Endodermal cell (in vitro differentiated cells): ENCODE measurements around the gene CHAT. TPM values are rescaled to one million over a fixed set of nuclear protein-coding genes. Genes with fewer than 3 reads are reported as not detected.

ENCODE experiments used
- DNase-seq: peaks from one replicate; pipeline ENCODE4 v3.0.0-alpha.2; 2017
- H3K27ac ChIP-seq: 2 replicates; pipeline ENCODE4 v1.5.1; 2013; ENCODE audit warnings: mild to moderate bottlenecking, low read depth, low read length, moderate library complexity
- H3K27me3 ChIP-seq: 2 replicates; pipeline ENCODE4 v1.6.1; 2013; ENCODE audit warnings: mild to moderate bottlenecking, low read length, moderate library complexity; ENCODE audit not compliant: insufficient read depth, control insufficient read depth, poor library complexity, severe bottlenecking
- H3K36me3 ChIP-seq: 2 replicates; pipeline ENCODE4 v1.7.0; 2013; ENCODE audit warnings: mild to moderate bottlenecking, low read length, moderate library complexity; ENCODE audit not compliant: control insufficient read depth, insufficient read depth
- H3K4me1 ChIP-seq: one replicate; pipeline ENCODE4 v1.7.0; 2013; ENCODE audit warnings: low read length; ENCODE audit not compliant: control insufficient read depth, insufficient read depth
- H3K4me3 ChIP-seq: 2 replicates; pipeline ENCODE4 v1.5.1; 2013; ENCODE audit warnings: mild to moderate bottlenecking, low read length, moderate library complexity
- H3K9ac ChIP-seq: 2 replicates; pipeline ENCODE4 v1.6.1; 2013; ENCODE audit warnings: mild to moderate bottlenecking, low read length, moderate library complexity; ENCODE audit not compliant: poor library complexity, severe bottlenecking; ENCODE audit errors: extremely low read depth
- H3K9me3 ChIP-seq: 2 replicates; pipeline ENCODE4 v1.6.1; 2013; ENCODE audit warnings: mild to moderate bottlenecking, low read length, moderate library complexity; ENCODE audit not compliant: control insufficient read depth
- H3K27ac Mint-ChIP-seq: 2 replicates; pipeline ENCODE4 v1.8.0; 2020; ENCODE audit warnings: mixed read lengths
- H3K27me3 Mint-ChIP-seq: 2 replicates; pipeline ENCODE4 v1.8.0; 2021; ENCODE audit warnings: mild to moderate bottlenecking, mixed read lengths; ENCODE audit not compliant: insufficient read depth
- H3K36me3 Mint-ChIP-seq: 2 replicates; pipeline ENCODE4 v1.8.0; 2020; ENCODE audit warnings: low read depth, mixed read lengths
- H3K4me1 Mint-ChIP-seq: 2 replicates; pipeline ENCODE4 v1.8.0; 2020; ENCODE audit warnings: mixed read lengths
- H3K4me3 Mint-ChIP-seq: 2 replicates; pipeline ENCODE4 v1.8.0; 2020; ENCODE audit warnings: mild to moderate bottlenecking, moderate library complexity, mixed read lengths
- H3K9me3 Mint-ChIP-seq: 2 replicates; pipeline ENCODE4 v1.8.0; 2020; ENCODE audit warnings: mild to moderate bottlenecking, mixed read lengths
- WGBS, 2 experiments: methylation state at CpG; one replicate each; pipeline versions ENCODE4 v1.1.5 to v1.1.7; 2013; ENCODE audit warnings: missing lambda C conversion rate in 2 of 2, mixed read lengths in 1 of 2; ENCODE audit not compliant: insufficient coverage in 1 of 2, insufficient read length in 1 of 2; 5-methylcytosine and 5-hydroxymethylcytosine counted together
- total RNA-seq, 2 donors: library from RNA; stranded (reverse); fragmentation: NEBNext Ultra II Directional in 1 of 2; extraction: Animal tissue kit (Norgen Biotek cat#: 25700) in 1 of 2; gene quantifications; 2 replicates in 1 of 2; 3 replicates in 1 of 2; pipeline ENCODE4 v1.2.1, GENCODE V29; 2021
- TF ChIP-seq, protein P1 (sequence below): fragments of 200-600 bp; sonication (generic); conservative IDR thresholded peaks from 2 replicates; pipeline ENCODE4 v1.5.0; 2021; ENCODE audit warnings: antibody characterized with exemption, mild to moderate bottlenecking

CHAT gene
- total RNA-seq, 2 donors from 2014 or later = not detected

DNA sequence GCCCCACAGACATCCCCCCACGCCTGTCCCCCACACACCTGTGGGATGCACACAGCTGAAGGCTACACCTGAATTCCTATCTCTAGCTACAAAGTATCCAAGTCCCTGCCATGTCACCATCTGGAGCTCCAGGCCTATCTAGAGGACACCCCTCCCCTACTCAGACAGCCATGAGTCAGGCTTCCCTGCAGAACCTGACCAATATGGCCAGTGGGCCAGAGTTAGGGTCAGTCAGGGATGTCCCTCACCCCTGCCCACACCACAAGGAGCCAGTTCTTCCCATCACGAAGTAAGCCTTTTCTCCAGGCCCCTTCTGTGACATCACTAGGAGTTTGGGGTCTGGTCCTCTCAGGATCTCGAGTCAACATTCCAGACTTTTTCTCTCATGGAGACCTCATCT lies 14.3 kb upstream of the CHAT start:
- Histone ChIP-seq H3K9ac (no peak overlapping the region), H3K9me3 (no peaks in the 10 kb centered on the region), H3K27ac (no peak overlapping the region), H3K4me3 (no peak overlapping the region), H3K36me3 (no peaks in the 10 kb centered on the region), H3K27me3 (peaks cover 35% of the 10 kb centered on the region), H3K4me1 (no peaks in the 10 kb centered on the region)
- Mint-ChIP-seq H3K4me3 (no peak overlapping the region), H3K27me3 (peaks cover 69% of the 10 kb centered on the region), H3K36me3 (no peaks in the 10 kb centered on the region), H3K27ac (no peak overlapping the region), H3K9me3 (no peaks in the 10 kb centered on the region), H3K4me1 (no peaks in the 10 kb centered on the region)
- 85 to 92% methylated on average over 2 to 3 of the region's 3 CpGs for WGBS, 2 experiments
- no peak for DNase-seq
- TF ChIP-seq, protein P1, sequence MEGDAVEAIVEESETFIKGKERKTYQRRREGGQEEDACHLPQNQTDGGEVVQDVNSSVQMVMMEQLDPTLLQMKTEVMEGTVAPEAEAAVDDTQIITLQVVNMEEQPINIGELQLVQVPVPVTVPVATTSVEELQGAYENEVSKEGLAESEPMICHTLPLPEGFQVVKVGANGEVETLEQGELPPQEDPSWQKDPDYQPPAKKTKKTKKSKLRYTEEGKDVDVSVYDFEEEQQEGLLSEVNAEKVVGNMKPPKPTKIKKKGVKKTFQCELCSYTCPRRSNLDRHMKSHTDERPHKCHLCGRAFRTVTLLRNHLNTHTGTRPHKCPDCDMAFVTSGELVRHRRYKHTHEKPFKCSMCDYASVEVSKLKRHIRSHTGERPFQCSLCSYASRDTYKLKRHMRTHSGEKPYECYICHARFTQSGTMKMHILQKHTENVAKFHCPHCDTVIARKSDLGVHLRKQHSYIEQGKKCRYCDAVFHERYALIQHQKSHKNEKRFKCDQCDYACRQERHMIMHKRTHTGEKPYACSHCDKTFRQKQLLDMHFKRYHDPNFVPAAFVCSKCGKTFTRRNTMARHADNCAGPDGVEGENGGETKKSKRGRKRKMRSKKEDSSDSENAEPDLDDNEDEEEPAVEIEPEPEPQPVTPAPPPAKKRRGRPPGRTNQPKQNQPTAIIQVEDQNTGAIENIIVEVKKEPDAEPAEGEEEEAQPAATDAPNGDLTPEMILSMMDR = no peak

DNA sequence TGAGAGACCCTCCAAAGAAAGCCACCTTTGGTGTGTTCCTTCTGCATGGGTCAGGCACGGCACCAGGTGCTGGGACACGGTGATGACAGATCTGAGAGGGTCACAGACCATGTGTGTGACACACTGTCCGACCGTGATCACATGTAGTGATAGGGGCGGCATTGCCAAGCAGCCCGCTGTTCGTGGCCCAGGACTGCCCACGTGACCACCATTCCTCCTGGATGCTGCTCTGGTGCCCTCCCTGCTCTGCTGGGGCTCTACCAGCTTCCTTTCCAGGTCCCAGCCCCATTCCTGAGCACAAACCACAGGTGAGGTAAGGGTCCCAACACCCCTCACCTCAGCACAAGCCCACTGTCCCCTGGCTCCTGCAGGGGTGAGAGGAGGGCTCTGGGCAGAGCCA lies 13.8 kb upstream of the CHAT start:
- H3K4me3 ChIP-seq = no peak overlapping the region
- Mint-ChIP-seq H3K27me3 (peaks cover 74% of the 10 kb centered on the region), H3K9me3 (no peaks in the 10 kb centered on the region), H3K4me3 (no peak overlapping the region), H3K4me1 (no peaks in the 10 kb centered on the region), H3K36me3 (no peaks in the 10 kb centered on the region), H3K27ac (no peak overlapping the region)
- TF ChIP-seq, protein P1 = no peak
- H3K27me3 ChIP-seq = peaks cover 40% of the 10 kb centered on the region
- WGBS, 2 experiments = 87 to 96% methylated on average over 3 to 8 of the region's 8 CpGs
- no peaks in the 10 kb centered on the region for H3K4me1 ChIP-seq
- H3K9ac ChIP-seq = no peak overlapping the region
- no peaks in the 10 kb centered on the region for H3K9me3 ChIP-seq
- H3K36me3 ChIP-seq = no peaks in the 10 kb centered on the region
- H3K27ac ChIP-seq = no peak overlapping the region
- no peak for DNase-seq

DNA sequence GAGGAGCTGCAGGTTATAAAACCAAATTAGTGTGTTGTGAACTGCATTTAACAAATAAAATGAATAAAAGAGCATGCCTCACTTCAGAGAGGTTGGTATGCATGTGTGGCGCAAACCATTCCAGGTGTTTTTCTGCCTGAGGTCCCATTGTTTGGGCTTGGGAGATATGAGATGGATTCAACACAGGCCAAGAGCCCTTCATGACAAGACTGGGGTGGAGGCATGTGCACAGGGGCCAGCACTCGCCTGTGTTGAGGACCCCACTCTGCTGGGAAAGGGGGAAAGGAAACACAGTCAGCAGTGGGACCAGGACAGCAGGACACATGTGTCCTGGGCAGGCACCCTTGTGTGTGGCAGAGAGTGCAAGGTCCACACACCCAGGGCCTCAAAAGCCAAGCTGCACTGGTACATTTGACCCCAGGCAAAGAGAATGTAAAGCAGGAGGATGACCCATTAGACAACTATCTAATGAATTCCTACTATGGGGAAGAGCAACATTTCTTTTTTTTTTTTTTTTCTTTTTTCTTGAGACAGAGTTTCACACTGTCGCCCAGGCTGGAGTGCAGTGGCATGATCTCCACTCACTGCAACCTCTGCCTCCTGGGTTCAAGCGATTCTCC lies 12.9 kb upstream of the CHAT start:
- no peaks in the 10 kb centered on the region for H3K36me3 Mint-ChIP-seq
- H3K4me1 ChIP-seq = no peaks in the 10 kb centered on the region
- H3K9me3 Mint-ChIP-seq = no peaks in the 10 kb centered on the region
- H3K36me3 ChIP-seq = no peaks in the 10 kb centered on the region
- peaks cover 49% of the 10 kb centered on the region for H3K27me3 ChIP-seq
- H3K27ac Mint-ChIP-seq = no peak overlapping the region
- 86 to 89% methylated on average over 3 to 4 of the region's 4 CpGs for WGBS, 2 experiments
- no peak overlapping the region for H3K4me3 ChIP-seq
- no peak for DNase-seq
- H3K27ac ChIP-seq = no peak overlapping the region
- H3K9ac ChIP-seq = no peak overlapping the region
- TF ChIP-seq, protein P1 = no peak
- peaks cover 79% of the 10 kb centered on the region for H3K27me3 Mint-ChIP-seq
- no peaks in the 10 kb centered on the region for H3K4me1 Mint-ChIP-seq
- no peaks in the 10 kb centered on the region for H3K9me3 ChIP-seq
- H3K4me3 Mint-ChIP-seq = no peak overlapping the region
